HL-60 (cell line): ENCODE measurements around the gene ACOXL.
"Not testable (repeated sequence)": the region's sequence is repeated elsewhere in the genome, so short reads cannot be mapped to it uniquely, and the experiment has no call there.

Experiments used
- DNase-seq, 2 experiments: peaks; one replicate each; pipeline ENCODE4 v3.0.0-alpha.2; 2010 to 2020; ENCODE audit warnings: low read depth in 1 of 2, low spot score in 1 of 2
- H3K27ac ChIP-seq: fragments of 250-450 bp; sonication (Bioruptor Pico); replicated peaks from 2 replicates; pipeline ENCODE4 v1.5.1; 2020; ENCODE audit warnings: mild to moderate bottlenecking, moderate library complexity
- H3K27me3 ChIP-seq: fragments of 250-450 bp; sonication (Bioruptor Pico); 2 replicates; pipeline ENCODE4 v1.5.1; 2021; ENCODE audit warnings: mild to moderate bottlenecking, moderate library complexity; ENCODE audit not compliant: insufficient read depth, poor library complexity, severe bottlenecking
- H3K4me3 ChIP-seq: replicated peaks from 2 replicates; pipeline ENCODE4 v1.5.1; 2011; ENCODE audit warnings: mild to moderate bottlenecking, control low read depth, low read length; ENCODE audit not compliant: insufficient read depth
- CTCF ChIP-seq: IDR thresholded peaks from one replicate; pipeline ENCODE4 v1.5.1; 2011; ENCODE audit warnings: low read length, control low read depth, inconsistent platforms; ENCODE audit not compliant: insufficient read depth
- GABPA ChIP-seq: IDR thresholded peaks from 2 replicates; pipeline ENCODE4 v1.6.1; 2012; ENCODE audit warnings: low read depth
- POLR2AphosphoS5 ChIP-seq: IDR thresholded peaks from 2 replicates; pipeline ENCODE4 v1.6.1; 2012; ENCODE audit warnings: low read depth
- REST ChIP-seq: IDR thresholded peaks from 2 replicates; pipeline ENCODE4 v1.6.1; 2012; ENCODE audit warnings: low read depth; ENCODE audit not compliant: insufficient replicate concordance
- SPI1 ChIP-seq: IDR thresholded peaks from 2 replicates; pipeline ENCODE4 v1.6.1; 2012; ENCODE audit warnings: low read depth, mild to moderate bottlenecking, borderline replicate concordance

The ACOXL gene

GRCh38 chr2:110958346-110959119, 226.2 kb downstream of the ACOXL start:
- DNase-seq, result no peak
- no peak for TF ChIP-seq POLR2AphosphoS5
- TF ChIP-seq GABPA, result no peak
- no peak overlapping the region for H3K4me3 ChIP-seq
- no peaks in the 10 kb centered on the region for H3K27me3 ChIP-seq
- H3K27ac ChIP-seq, result no peak overlapping the region

- no peak for TF ChIP-seq SPI1
- TF ChIP-seq POLR2AphosphoS5, result no peak
- TF ChIP-seq GABPA, result no peak
- no peak for TF ChIP-seq REST
- TF ChIP-seq CTCF, result no peak
- no peak overlapping the region for H3K27ac ChIP-seq
Measured at GRCh38 chr2:110959198-110959597, 226.8 kb downstream of the ACOXL start.

GRCh38 chr2:110960281-110960680, 227.9 kb downstream of the ACOXL start:
- DNase-seq, result no peak
- TF ChIP-seq REST (no peak), POLR2AphosphoS5 (no peak), GABPA (no peak), CTCF (no peak), SPI1 (no peak)
- Histone ChIP-seq H3K4me3 (no peak overlapping the region), H3K27ac (no peak overlapping the region), H3K27me3 (no peaks in the 10 kb centered on the region)

More at GRCh38 chr2:110959198-110959597, 226.8 kb downstream of the ACOXL start:
- H3K4me3 ChIP-seq, result no peak overlapping the region
- no peak for DNase-seq
- H3K27me3 ChIP-seq, result no peaks in the 10 kb centered on the region

GRCh38 chr2:110960954-110961353, 228.6 kb downstream of the ACOXL start:
- no peak for DNase-seq
- Histone ChIP-seq H3K27me3 (no peaks in the 10 kb centered on the region), H3K27ac (no peak overlapping the region), H3K4me3 (no peak overlapping the region)
- TF ChIP-seq CTCF, result no peak
- no peak for TF ChIP-seq GABPA
- no peak for TF ChIP-seq SPI1
- TF ChIP-seq POLR2AphosphoS5, result no peak
- no peak for TF ChIP-seq REST

- not testable (repeated sequence) for H3K27me3 ChIP-seq, H3K4me3 ChIP-seq, H3K27ac ChIP-seq, DNase-seq
Measured at GRCh38 chr2:110961643-110962042, 229.3 kb downstream of the ACOXL start.
